Hepatic stellate cell (primary cell): ENCODE measurements around the gene FAT2.

ENCODE experiments used
- DNase-seq: peaks from one replicate; pipeline ENCODE4 v3.0.0; 2011; ENCODE audit warnings: low spot score

FAT2 gene

GRCh38 chr5:151591144-151591819, at the start of gene FAT2:
Gene FAT2 (minus strand): TSS chr5:151591331. CDS start chr5:151568931, 22,400 bp downstream.
- DNase-seq: no peak

GRCh38 chr5:151638619-151639018, 47.5 kb upstream of the FAT2 start:
- no peak for DNase-seq

GRCh38 chr5:151637676-151638075, 46.5 kb upstream of the FAT2 start:
- no peak for DNase-seq

GRCh38 chr5:151633892-151634291, 42.8 kb upstream of the FAT2 start:
- DNase-seq: no peak

- no peak for DNase-seq
These were observed 41.8 kb upstream of the FAT2 start for GRCh38 chr5:151632941-151633340.

GRCh38 chr5:151632524-151632923, 41.4 kb upstream of the FAT2 start:
- DNase-seq: no peak

GRCh38 chr5:151631941-151632340, 40.8 kb upstream of the FAT2 start:
- no peak for DNase-seq

- DNase-seq: no peak
These were observed 39.0 kb upstream of the FAT2 start for GRCh38 chr5:151630088-151630487.

GRCh38 chr5:151628112-151628823, 37.1 kb upstream of the FAT2 start:
- peak; percentile 14 for DNase-seq

- no peak for DNase-seq
These were observed 36.5 kb upstream of the FAT2 start for GRCh38 chr5:151627650-151628049.

- no peak for DNase-seq
These were observed 34.2 kb upstream of the FAT2 start for GRCh38 chr5:151625285-151625684.

GRCh38 chr5:151624476-151624875, 33.3 kb upstream of the FAT2 start:
- no peak for DNase-seq

- DNase-seq: no peak
These were observed 31.4 kb upstream of the FAT2 start for GRCh38 chr5:151622367-151623088.

- no peak for DNase-seq
These were observed 29.3 kb upstream of the FAT2 start for GRCh38 chr5:151620461-151620840.

- DNase-seq: no peak
These were observed 28.8 kb upstream of the FAT2 start for GRCh38 chr5:151619812-151620460.

GRCh38 chr5:151618907-151619306, 27.8 kb upstream of the FAT2 start:
- DNase-seq: no peak

GRCh38 chr5:151617841-151618710, 26.9 kb upstream of the FAT2 start:
- no peak for DNase-seq

GRCh38 chr5:151617383-151617840, 26.3 kb upstream of the FAT2 start:
- no peak for DNase-seq

GRCh38 chr5:151615431-151615830, 24.3 kb upstream of the FAT2 start:
- no peak for DNase-seq

GRCh38 chr5:151614565-151614964, 23.4 kb upstream of the FAT2 start:
- no peak for DNase-seq

- no peak for DNase-seq
These were observed 21.7 kb upstream of the FAT2 start for GRCh38 chr5:151612689-151613427.
